GM23338 (cell line): ENCODE data around the gene LIN54. TPM values are rescaled to one million over a fixed set of nuclear protein-coding genes. Genes with fewer than 3 reads are reported as not detected.
A peak's percentile ranks its signal among the peaks of the same experiment; 100 is the strongest.

Source experiments
- ATAC-seq: fragments of 200-7000 bp; cut with Tn5 transposase; 3 replicates; pipeline ENCODE4 v1.9.1; 2020
- DNase-seq: peaks from one replicate; pipeline ENCODE4 v3.0.0-alpha.2; 2015; ENCODE audit warnings: low spot score
- H2AFZ ChIP-seq: fragments of 200-600 bp; sonication (generic); 2 replicates; pipeline ENCODE4 v1.8.0; 2016; ENCODE audit warnings: antibody characterized with exemption, mild to moderate bottlenecking, moderate library complexity
- H3F3A ChIP-seq: fragments of 200-600 bp; sonication (generic); replicated peaks from 2 replicates; pipeline ENCODE4 v1.8.0; 2017; ENCODE audit warnings: antibody characterized with exemption, mixed run types, low read depth
- H3K27ac ChIP-seq: fragments of 200-600 bp; sonication (generic); 2 replicates; pipeline ENCODE4 v1.6.1; 2016; ENCODE audit warnings: low read depth
- H3K27me3 ChIP-seq: fragments of 200-600 bp; sonication (generic); 2 replicates; pipeline ENCODE4 v1.8.0; 2016; ENCODE audit warnings: mild to moderate bottlenecking, mixed run types, moderate library complexity; ENCODE audit not compliant: insufficient read depth
- H3K36me3 ChIP-seq: fragments of 200-600 bp; sonication (generic); 2 replicates; pipeline ENCODE4 v1.8.0; 2016; ENCODE audit warnings: mild to moderate bottlenecking; ENCODE audit not compliant: insufficient read depth
- H3K4me1 ChIP-seq: fragments of 200-600 bp; sonication (generic); 2 replicates; pipeline ENCODE4 v1.8.0; 2016; ENCODE audit warnings: mild to moderate bottlenecking, moderate library complexity; ENCODE audit not compliant: insufficient read depth
- H3K4me2 ChIP-seq: fragments of 200-600 bp; sonication (generic); 2 replicates; pipeline ENCODE4 v1.7.1; 2017; ENCODE audit warnings: mixed run types
- H3K4me3 ChIP-seq: fragments of 200-600 bp; sonication (generic); 2 replicates; pipeline ENCODE4 v1.6.1; 2016; ENCODE audit warnings: mixed run types
- H3K79me2 ChIP-seq: fragments of 200-600 bp; sonication (generic); replicated peaks from 2 replicates; pipeline ENCODE4 v1.8.0; 2017; ENCODE audit warnings: mild to moderate bottlenecking; ENCODE audit not compliant: insufficient read depth
- H3K9me2 ChIP-seq: fragments of 200-600 bp; sonication (generic); 2 replicates; pipeline ENCODE4 v1.8.0; 2017; ENCODE audit not compliant: insufficient read depth
- H4K20me1 ChIP-seq: fragments of 200-600 bp; sonication (generic); replicated peaks from 2 replicates; pipeline ENCODE4 v1.8.0; 2017; ENCODE audit warnings: mild to moderate bottlenecking; ENCODE audit not compliant: insufficient read depth
- H3K27ac Mint-ChIP-seq: 2 replicates; pipeline ENCODE4 v1.8.0; 2020; ENCODE audit warnings: inconsistent platforms, mild to moderate bottlenecking, moderate library complexity, mixed read lengths
- H3K27me3 Mint-ChIP-seq: 3 replicates; pipeline ENCODE4 v1.8.0; 2022; ENCODE audit warnings: low read depth, mild to moderate bottlenecking, moderate library complexity, mixed read lengths, inconsistent platforms; ENCODE audit not compliant: insufficient read depth, poor library complexity
- H3K36me3 Mint-ChIP-seq: 3 replicates; pipeline ENCODE4 v1.8.0; 2021; ENCODE audit warnings: low read depth, mild to moderate bottlenecking, inconsistent platforms, moderate library complexity, mixed read lengths
- H3K4me1 Mint-ChIP-seq: 3 replicates; pipeline ENCODE4 v1.8.0; 2020; ENCODE audit warnings: mild to moderate bottlenecking, inconsistent platforms, mixed read lengths
- H3K4me3 Mint-ChIP-seq: 3 replicates; pipeline ENCODE4 v1.8.0; 2021; ENCODE audit warnings: moderate library complexity, mild to moderate bottlenecking, inconsistent platforms, mixed read lengths
- H3K9me3 Mint-ChIP-seq: 3 replicates; pipeline ENCODE4 v1.8.0; 2020; ENCODE audit warnings: moderate library complexity, mild to moderate bottlenecking, inconsistent platforms, mixed read lengths
- CREB1 ChIP-seq: fragments of 250-450 bp; sonication (Bioruptor Pico); IDR thresholded peaks from 2 replicates; pipeline ENCODE4 v1.5.0; 2020; ENCODE audit warnings: low read depth, mild to moderate bottlenecking, moderate library complexity
- POLR2AphosphoS5 ChIP-seq: IDR thresholded peaks from 2 replicates; pipeline ENCODE4 v1.6.1; 2016; ENCODE audit warnings: antibody characterized with exemption, low read depth
- ZNF114 ChIP-seq: fragments of 250-450 bp; sonication (Bioruptor Pico); IDR thresholded peaks from 2 replicates; pipeline ENCODE4 v1.5.0; 2020; ENCODE audit warnings: mild to moderate bottlenecking, moderate library complexity
- polyA plus RNA-seq: library from polyadenylated mRNA; unstranded; fragments of >200 nt; fragmentation: Nextera tagmentation; extraction: Ambion mirVana; gene quantifications from 2 replicates; pipeline ENCODE4 v1.2.1, GENCODE V29; 2016
- total RNA-seq: library from RNA; depleted of rRNA; stranded (reverse); fragments of >200 nt; shearing (Covaris generic); gene quantifications from 2 replicates; pipeline ENCODE4 v1.2.3, GENCODE V29; 2014
- TF ChIP-seq, protein P1 (sequence below): IDR thresholded peaks from one replicate; pipeline ENCODE4 v1.6.1; 2018; ENCODE audit warnings: antibody characterized with exemption; ENCODE audit not compliant: unreplicated experiment

LIN54 gene
- total and polyA plus RNA-seq, 2 experiments from 2014 or later, result 4.0 to 11.2 TPM

DNA sequence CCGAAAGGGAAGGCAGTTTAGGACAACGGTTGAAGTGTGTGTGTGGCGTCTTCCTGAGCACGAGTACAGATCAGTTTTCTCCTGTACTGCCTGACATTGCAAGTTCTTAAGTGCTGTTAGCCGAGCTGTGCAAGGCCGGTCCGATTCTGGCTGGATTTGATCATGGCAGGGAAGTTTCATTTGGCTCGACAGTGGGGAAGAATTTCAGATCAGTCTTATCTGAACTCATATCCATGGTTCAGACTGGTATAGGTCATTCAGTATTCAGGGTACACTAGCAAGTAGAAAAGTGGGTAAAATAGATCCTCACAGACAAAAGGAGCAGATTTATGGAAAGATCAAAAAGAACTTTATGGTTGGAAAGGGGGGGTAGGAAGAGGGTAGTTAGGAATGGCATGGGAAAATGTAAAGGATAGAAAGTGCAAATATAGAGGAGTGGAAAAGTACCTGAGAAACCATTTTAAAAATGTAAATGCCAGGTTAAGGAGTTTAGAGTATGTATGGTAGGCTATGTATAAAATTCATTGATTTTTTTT, 109.4 kb downstream of the LIN54 start (continued):
- TF ChIP-seq, protein P1, sequence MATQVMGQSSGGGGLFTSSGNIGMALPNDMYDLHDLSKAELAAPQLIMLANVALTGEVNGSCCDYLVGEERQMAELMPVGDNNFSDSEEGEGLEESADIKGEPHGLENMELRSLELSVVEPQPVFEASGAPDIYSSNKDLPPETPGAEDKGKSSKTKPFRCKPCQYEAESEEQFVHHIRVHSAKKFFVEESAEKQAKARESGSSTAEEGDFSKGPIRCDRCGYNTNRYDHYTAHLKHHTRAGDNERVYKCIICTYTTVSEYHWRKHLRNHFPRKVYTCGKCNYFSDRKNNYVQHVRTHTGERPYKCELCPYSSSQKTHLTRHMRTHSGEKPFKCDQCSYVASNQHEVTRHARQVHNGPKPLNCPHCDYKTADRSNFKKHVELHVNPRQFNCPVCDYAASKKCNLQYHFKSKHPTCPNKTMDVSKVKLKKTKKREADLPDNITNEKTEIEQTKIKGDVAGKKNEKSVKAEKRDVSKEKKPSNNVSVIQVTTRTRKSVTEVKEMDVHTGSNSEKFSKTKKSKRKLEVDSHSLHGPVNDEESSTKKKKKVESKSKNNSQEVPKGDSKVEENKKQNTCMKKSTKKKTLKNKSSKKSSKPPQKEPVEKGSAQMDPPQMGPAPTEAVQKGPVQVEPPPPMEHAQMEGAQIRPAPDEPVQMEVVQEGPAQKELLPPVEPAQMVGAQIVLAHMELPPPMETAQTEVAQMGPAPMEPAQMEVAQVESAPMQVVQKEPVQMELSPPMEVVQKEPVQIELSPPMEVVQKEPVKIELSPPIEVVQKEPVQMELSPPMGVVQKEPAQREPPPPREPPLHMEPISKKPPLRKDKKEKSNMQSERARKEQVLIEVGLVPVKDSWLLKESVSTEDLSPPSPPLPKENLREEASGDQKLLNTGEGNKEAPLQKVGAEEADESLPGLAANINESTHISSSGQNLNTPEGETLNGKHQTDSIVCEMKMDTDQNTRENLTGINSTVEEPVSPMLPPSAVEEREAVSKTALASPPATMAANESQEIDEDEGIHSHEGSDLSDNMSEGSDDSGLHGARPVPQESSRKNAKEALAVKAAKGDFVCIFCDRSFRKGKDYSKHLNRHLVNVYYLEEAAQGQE, result no peak
- TF ChIP-seq ZNF114 (CRISPR knock-in tag), result no peak
- no peak for TF ChIP-seq POLR2AphosphoS5

GRCh38 chr4:82900411-82901182, 110.0 kb downstream of the LIN54 start, which contains the start of gene THAP9:
Gene THAP9 (plus strand): TSS chr4:82900735. CDS start chr4:82900803, 68 bp downstream.
- Histone ChIP-seq H3K27ac (peak within 1 kb of the TSS; percentile 98), H4K20me1 (peaks cover 26% of the 10 kb centered on the region), H3K4me2 (peak within 1 kb of the TSS; percentile 93), H3K27me3 (no peaks in the 10 kb centered on the region), H3K4me3 (peak within 1 kb of the TSS; percentile 86), H3K9me2 (no peaks in the 10 kb centered on the region), H2AFZ (peak within 1 kb of the TSS; percentile 87), H3F3A (peaks cover 9% of the 10 kb centered on the region), H3K79me2 (peaks cover 73% of the 10 kb centered on the region), H3K36me3 (peaks cover 29% of the 10 kb centered on the region), H3K4me1 (0 out of 2 replicates have a peak, but pooled peaks cover 4% of the 10 kb centered on the region)
- DNase-seq (peak; percentile 98), ATAC-seq (peak; percentile 98)
- Mint-ChIP-seq H3K4me1 (peaks cover 8% of the 10 kb centered on the region), H3K4me3 (no peak within 1 kb of the TSS), H3K27ac (no peak within 1 kb of the TSS), H3K9me3 (no peaks in the 10 kb centered on the region), H3K27me3 (peaks cover 2% of the 10 kb centered on the region), H3K36me3 (peaks cover 18% of the 10 kb centered on the region)
- TF ChIP-seq POLR2AphosphoS5, result peak; percentile 94
- TF ChIP-seq, protein P1, result no peak
- TF ChIP-seq ZNF114 (CRISPR knock-in tag), result peak; percentile 74; the same call in 1 of the 2 replicates
- TF ChIP-seq CREB1, result peak; percentile 85
